Mesangial cell (primary cell): ENCODE measurements around the gene HLA-C. TPM values are rescaled to one million over a fixed set of nuclear protein-coding genes. Genes with fewer than 3 reads are reported as not detected.

Source experiments
- total RNA-seq: library from RNA; depleted of rRNA; stranded (reverse); fragments of >200 nt; gene quantifications from 2 replicates; pipeline ENCODE4 v1.2.3, GENCODE V29; 2015

The HLA-C gene
- 114 and 130 TPM in 2 replicates for total RNA-seq

GRCh38 chr6:31271641-31272357, at the start of gene HLA-C:
Gene HLA-C (minus strand): TSS chr6:31272092. CDS start chr6:31272071, 21 bp downstream.

Other genes starting within 250 kb of the HLA-C start
- 0.13 and 2.0 TPM in 2 replicates for gene C6orf15, start 159.5 kb downstream of the HLA-C start, total RNA-seq
- 0.49 and 1.4 TPM in 2 replicates for gene PSORS1C1, start 157.3 kb downstream of the HLA-C start, total RNA-seq
- 0.25 TPM in 1 of 2 replicates, not detected in the other for gene CDSN, start 151.6 kb downstream of the HLA-C start, total RNA-seq
- not detected in 2 replicates for gene PSORS1C2, start 133.0 kb downstream of the HLA-C start, total RNA-seq
- 20.0 and 26.2 TPM in 2 replicates for gene CCHCR1, start 114.3 kb downstream of the HLA-C start, total RNA-seq
- gene TCF19, start 113.5 kb downstream of the HLA-C start, total RNA-seq: 10.9 and 61.3 TPM in 2 replicates
- gene POU5F1, start 101.4 kb downstream of the HLA-C start, total RNA-seq: 4.4 and 7.2 TPM in 2 replicates
- gene HLA-B, start 85.1 kb upstream of the HLA-C start, total RNA-seq: 50.8 and 163 TPM in 2 replicates
- gene MICA, start 131.5 kb upstream of the HLA-C start, total RNA-seq: 29.4 and 71.7 TPM in 2 replicates
- 7.5 and 28.2 TPM in 2 replicates for gene MICB, start 226.1 kb upstream of the HLA-C start, total RNA-seq